ENCODE data around the gene MICOS13. TPM values are rescaled to one million over a fixed set of nuclear protein-coding genes. Genes with fewer than 3 reads are reported as not detected.
"Not testable (repeated sequence)": the region's sequence is repeated elsewhere in the genome, so short reads cannot be mapped to it uniquely, and the experiment has no call there.

The MICOS13 gene
- total RNA-seq, 2 experiments from 2014 or later: 21.7 to 23.0 TPM

DNA sequence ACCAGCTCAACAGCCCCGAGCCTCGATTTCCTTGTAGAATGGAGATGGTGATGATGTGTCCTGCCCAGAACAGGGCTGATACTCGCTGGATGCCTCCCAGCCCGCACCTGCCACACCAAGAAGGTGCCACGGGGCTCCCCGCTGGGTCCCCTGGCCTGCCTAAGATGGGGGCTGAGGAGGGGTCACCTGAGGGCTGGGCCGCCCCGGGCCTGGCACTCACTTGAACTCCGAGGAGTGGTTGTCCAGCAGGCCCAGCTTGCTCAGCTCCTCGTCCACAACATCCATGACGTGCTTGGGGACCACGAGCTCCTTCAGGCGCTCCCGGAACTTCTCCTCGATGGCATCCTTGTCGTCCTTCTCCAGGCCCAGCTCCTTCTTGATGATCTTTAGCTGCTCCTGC is 25.2 kb upstream of the MICOS13 start:
- TF ChIP-seq, protein P1, sequence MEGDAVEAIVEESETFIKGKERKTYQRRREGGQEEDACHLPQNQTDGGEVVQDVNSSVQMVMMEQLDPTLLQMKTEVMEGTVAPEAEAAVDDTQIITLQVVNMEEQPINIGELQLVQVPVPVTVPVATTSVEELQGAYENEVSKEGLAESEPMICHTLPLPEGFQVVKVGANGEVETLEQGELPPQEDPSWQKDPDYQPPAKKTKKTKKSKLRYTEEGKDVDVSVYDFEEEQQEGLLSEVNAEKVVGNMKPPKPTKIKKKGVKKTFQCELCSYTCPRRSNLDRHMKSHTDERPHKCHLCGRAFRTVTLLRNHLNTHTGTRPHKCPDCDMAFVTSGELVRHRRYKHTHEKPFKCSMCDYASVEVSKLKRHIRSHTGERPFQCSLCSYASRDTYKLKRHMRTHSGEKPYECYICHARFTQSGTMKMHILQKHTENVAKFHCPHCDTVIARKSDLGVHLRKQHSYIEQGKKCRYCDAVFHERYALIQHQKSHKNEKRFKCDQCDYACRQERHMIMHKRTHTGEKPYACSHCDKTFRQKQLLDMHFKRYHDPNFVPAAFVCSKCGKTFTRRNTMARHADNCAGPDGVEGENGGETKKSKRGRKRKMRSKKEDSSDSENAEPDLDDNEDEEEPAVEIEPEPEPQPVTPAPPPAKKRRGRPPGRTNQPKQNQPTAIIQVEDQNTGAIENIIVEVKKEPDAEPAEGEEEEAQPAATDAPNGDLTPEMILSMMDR (IDR thresholded peaks at IDR 0.05): no peak
- POLR2A ChIA-PET: interaction anchor here (1.3 kb wide), 1 partner anchor 15 kb away, joined by 5 read pairs; the partner anchor contains the start of gene CATSPERD
- Histone ChIP-seq H3K36me3 (ENCODE audit: insufficient read depth, low read length) (peaks cover 59% of the 10 kb centered on the region), H3K4me1 (ENCODE audit: insufficient read depth, low read length) (no peaks in the 10 kb centered on the region), H3K4me3 (ENCODE audit: low read length) (no peak overlapping the region), H3K9me3 (ENCODE audit: control insufficient read depth in 1 of 2, insufficient read depth in 1 of 2, low read length in 2 of 2) (peaks cover 0 to 6% of the 10 kb centered on the region in 2 experiments), H3K27ac (ENCODE audit: low read depth in 1 of 2, low read length in 2 of 2) (no peak overlapping the region), H3K27me3 (ENCODE audit: control insufficient read depth in 1 of 2, insufficient read depth in 2 of 2, low read length in 2 of 2) (no peaks in the 10 kb centered on the region)
- Mint-ChIP-seq H3K9me3 (no peaks in the 10 kb centered on the region), H3K36me3 (ENCODE audit: low read depth) (peaks cover 54% of the 10 kb centered on the region), H3K4me3 (no peak overlapping the region), H3K27ac (no peak overlapping the region), H3K27me3 (no peaks in the 10 kb centered on the region), H3K4me1 (ENCODE audit: low read depth) (no peaks in the 10 kb centered on the region)
- intact Hi-C loops (cut with DNase I, micrococcal nuclease): no loop called here
- DNase-seq: peak in 1 of 14 experiments; percentile 5
- ATAC-seq (ENCODE audit: poor library complexity): no peak
- CTCF ChIA-PET: interaction anchor here (0.6 kb wide), 1 partner anchor 10 kb away, joined by 3 read pairs; no protein-coding TSS in a partner anchor

- Histone ChIP-seq H3K27ac (ENCODE audit: low read depth in 1 of 2, low read length in 2 of 2) (no peak overlapping the region), H3K4me3 (ENCODE audit: low read length) (no peak overlapping the region), H3K9me3 (ENCODE audit: control insufficient read depth in 1 of 2, insufficient read depth in 1 of 2, low read length in 2 of 2) (peaks cover 0 to 6% of the 10 kb centered on the region in 2 experiments), H3K27me3 (ENCODE audit: control insufficient read depth in 1 of 2, insufficient read depth in 2 of 2, low read length in 2 of 2) (no peaks in the 10 kb centered on the region), H3K4me1 (ENCODE audit: insufficient read depth, low read length) (no peaks in the 10 kb centered on the region), H3K36me3 (ENCODE audit: insufficient read depth, low read length) (peaks cover 64% of the 10 kb centered on the region)
- ATAC-seq (ENCODE audit: poor library complexity): peak; percentile 19
- DNase-seq: no peak
- Mint-ChIP-seq H3K4me3 (no peak overlapping the region), H3K27ac (no peak overlapping the region), H3K36me3 (ENCODE audit: low read depth) (peaks cover 56% of the 10 kb centered on the region), H3K27me3 (no peaks in the 10 kb centered on the region), H3K4me1 (ENCODE audit: low read depth) (no peaks in the 10 kb centered on the region), H3K9me3 (no peaks in the 10 kb centered on the region)
- POLR2A ChIA-PET: interaction anchor here (1.3 kb wide), 1 partner anchor 16 kb away, joined by 5 read pairs; the partner anchor contains the start of gene CATSPERD
- CTCF ChIA-PET: no interaction called here
- intact Hi-C loops (cut with DNase I, micrococcal nuclease): no loop called here
- TF ChIP-seq, protein P1 (IDR thresholded peaks at IDR 0.05): no peak
These were observed 23.8 kb upstream of the MICOS13 start for GRCh38 chr19:5703819-5704818.

DNA sequence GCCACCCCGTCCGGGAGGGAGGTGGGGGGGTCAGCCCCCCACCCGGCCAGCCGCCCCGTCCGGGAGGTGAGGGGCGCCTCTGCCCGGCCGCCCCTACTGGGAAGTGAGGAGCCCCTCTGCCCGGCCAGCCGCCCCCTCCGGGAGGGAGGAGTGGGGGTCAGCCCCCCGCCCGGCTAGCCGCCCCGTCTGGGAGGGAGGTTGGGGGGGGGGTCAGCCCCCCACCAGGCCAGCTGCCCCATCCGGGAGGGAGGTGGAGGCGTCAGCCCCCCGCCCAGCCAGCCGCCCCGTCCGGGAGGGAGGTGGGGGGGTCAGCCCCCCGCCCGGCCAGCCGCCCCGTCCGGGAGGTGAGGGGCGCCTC is 21.7 kb upstream of the MICOS13 start:
- H3K4me3 ChIP-seq (ENCODE audit: low read length); DNase-seq; H3K27me3 Mint-ChIP-seq; intact Hi-C loops (cut with DNase I, micrococcal nuclease); H3K27me3 ChIP-seq (ENCODE audit: control insufficient read depth in 1 of 2, insufficient read depth in 2 of 2, low read length in 2 of 2); CTCF ChIA-PET; H3K9me3 ChIP-seq (ENCODE audit: control insufficient read depth in 1 of 2, insufficient read depth in 1 of 2, low read length in 2 of 2); H3K4me1 Mint-ChIP-seq (ENCODE audit: low read depth); H3K27ac ChIP-seq (ENCODE audit: low read depth in 1 of 2, low read length in 2 of 2); ATAC-seq (ENCODE audit: poor library complexity); H3K27ac Mint-ChIP-seq; H3K4me1 ChIP-seq (ENCODE audit: insufficient read depth, low read length); H3K4me3 Mint-ChIP-seq; H3K9me3 Mint-ChIP-seq; POLR2A ChIA-PET: not testable (repeated sequence)
- H3K36me3 ChIP-seq (ENCODE audit: insufficient read depth, low read length): peaks cover 65% of the 10 kb centered on the region
- peaks cover 54% of the 10 kb centered on the region for H3K36me3 Mint-ChIP-seq (ENCODE audit: low read depth)

All from CD4-positive, alpha-beta T cell (primary cell).